ENCODE results near the gene GFRAL. TPM values are rescaled to one million over a fixed set of nuclear protein-coding genes. Genes with fewer than 3 reads are reported as not detected.

The GFRAL gene
- total RNA-seq, 1 donor from 2014 or later = not detected

- Histone ChIP-seq H3K36me3 (no peaks in the 10 kb centered on the region), H3K27me3 (no peaks in the 10 kb centered on the region), H3K9me3 (no peaks in the 10 kb centered on the region), H3K27ac (no peak overlapping the region), H3K4me1 (no peaks in the 10 kb centered on the region), H3K4me3 (no peak overlapping the region)
- ATAC-seq = no peak
- no peak for TF ChIP-seq CTCF (IDR thresholded peaks at IDR 0.05)
- intact Hi-C loops (cut with DNase I) = no loop called here
- DNase-seq = no peak
Measured at GRCh38 chr6:55447891-55448290, 120.6 kb downstream of the GFRAL start.

DNA sequence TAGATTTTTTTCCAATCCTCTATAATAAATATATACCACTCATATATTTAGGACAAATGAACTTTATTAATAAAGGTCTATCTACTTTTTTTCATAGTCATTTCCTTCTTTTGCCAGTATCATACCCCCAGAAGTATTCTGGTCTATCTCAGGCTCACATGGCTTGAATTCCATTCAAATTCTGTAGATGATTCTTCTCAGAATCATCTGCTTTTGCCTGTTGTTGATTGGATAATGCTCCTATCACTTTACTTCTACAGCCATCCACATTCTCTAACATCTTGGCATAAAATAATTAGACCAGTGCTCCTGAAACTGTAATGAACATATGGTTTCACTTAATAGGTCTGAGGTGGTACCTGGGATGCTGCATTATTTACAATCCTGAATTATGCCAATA is 121.2 kb downstream of the GFRAL start:
- no peaks in the 10 kb centered on the region for H3K36me3 ChIP-seq
- intact Hi-C loops (cut with DNase I) = no loop called here
- DNase-seq (no peak), ATAC-seq (no peak)
- no peaks in the 10 kb centered on the region for H3K4me1 ChIP-seq
- H3K9me3 ChIP-seq = no peaks in the 10 kb centered on the region
- no peak overlapping the region for H3K27ac ChIP-seq
- no peak for TF ChIP-seq CTCF (IDR thresholded peaks at IDR 0.05)
- H3K27me3 ChIP-seq = no peaks in the 10 kb centered on the region
- H3K4me3 ChIP-seq = no peak overlapping the region

DNA sequence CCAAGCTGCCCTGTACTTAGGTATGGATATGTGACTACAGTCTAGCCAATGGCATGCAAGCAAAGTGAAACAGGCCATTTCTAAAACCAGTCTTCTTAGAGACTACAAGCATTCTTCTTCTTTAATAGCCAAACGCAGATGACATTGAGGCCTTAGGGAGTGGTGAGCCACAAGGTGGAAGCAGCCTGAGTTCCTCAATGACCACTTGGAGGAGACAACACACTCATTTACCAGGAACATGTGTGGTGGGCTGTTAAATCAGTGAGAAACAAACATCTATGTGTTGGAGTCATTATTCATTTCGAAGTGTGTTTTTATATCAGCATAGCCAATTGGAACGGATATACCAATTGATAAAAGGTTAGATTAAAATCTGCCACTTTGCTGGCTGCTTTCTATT is 122.0 kb downstream of the GFRAL start:
- Histone ChIP-seq H3K4me3 (no peak overlapping the region), H3K27me3 (no peaks in the 10 kb centered on the region), H3K36me3 (no peaks in the 10 kb centered on the region), H3K27ac (no peak overlapping the region), H3K9me3 (no peaks in the 10 kb centered on the region), H3K4me1 (no peaks in the 10 kb centered on the region)
- no peak for DNase-seq
- ATAC-seq = no peak
- no peak for TF ChIP-seq CTCF (IDR thresholded peaks at IDR 0.05)
- intact Hi-C loops (cut with DNase I) = no loop called here

DNA sequence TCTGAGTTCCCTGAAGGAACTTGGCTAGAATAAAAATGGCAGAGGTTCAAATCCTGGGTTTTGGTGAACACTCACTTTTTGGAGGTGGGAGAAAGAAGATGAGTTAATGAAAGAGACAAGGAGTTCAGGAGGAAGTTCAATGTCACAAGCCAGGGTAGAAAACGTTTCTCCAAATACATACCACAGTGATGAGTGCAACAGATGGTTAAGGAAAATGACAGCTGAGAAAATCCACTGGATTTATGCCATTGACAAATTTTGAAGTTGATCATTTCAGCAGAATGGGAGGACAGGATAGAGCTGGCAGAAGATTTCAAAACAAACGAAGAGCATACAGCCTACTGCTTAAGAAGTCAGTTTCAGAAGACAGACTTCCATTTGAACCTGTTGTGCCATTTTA is 122.7 kb downstream of the GFRAL start:
- DNase-seq (no peak), ATAC-seq (no peak)
- Histone ChIP-seq H3K27me3 (no peaks in the 10 kb centered on the region), H3K27ac (no peak overlapping the region), H3K9me3 (no peaks in the 10 kb centered on the region), H3K4me3 (no peak overlapping the region), H3K36me3 (no peaks in the 10 kb centered on the region), H3K4me1 (no peaks in the 10 kb centered on the region)
- no peak for TF ChIP-seq CTCF (IDR thresholded peaks at IDR 0.05)
- intact Hi-C loops (cut with DNase I) = no loop called here

Other genes starting within 250 kb of the GFRAL start
- not detected for gene HCRTR2, start 153.0 kb upstream of the GFRAL start, total RNA-seq

Data from upper lobe of right lung (tissue), 1 donor.